OCI-LY1 (cell line): ENCODE results near the gene FBXO9.
"Not testable (repeated sequence)": the region's sequence is repeated elsewhere in the genome, so short reads cannot be mapped to it uniquely, and the experiment has no call there.

Experiments used
- H2AFZ ChIP-seq: fragments of 200-600 bp; sonication (generic), shearing (Covaris generic); 2 replicates; pipeline ENCODE4 v1.6.0; 2014; ENCODE audit warnings: antibody characterized with exemption, mild to moderate bottlenecking, low read length
- H3F3A ChIP-seq: fragments of 200-600 bp; sonication (generic), shearing (Covaris generic); 2 replicates; pipeline ENCODE4 v1.6.0; 2014; ENCODE audit warnings: mild to moderate bottlenecking, antibody characterized with exemption, low read length, moderate library complexity; ENCODE audit not compliant: insufficient read depth
- H3K27ac ChIP-seq: fragments of 200-600 bp; sonication (generic); 2 replicates; pipeline ENCODE4 v1.5.1; 2014; ENCODE audit warnings: low read length, mixed run types, mild to moderate bottlenecking, low read depth; ENCODE audit not compliant: poor library complexity, severe bottlenecking
- H3K27me3 ChIP-seq: fragments of 200-600 bp; sonication (generic); 2 replicates; pipeline ENCODE4 v1.6.0; 2014; ENCODE audit warnings: antibody characterized with exemption, mild to moderate bottlenecking, low read length, moderate library complexity; ENCODE audit not compliant: insufficient read depth
- H3K36me3 ChIP-seq: fragments of 200-600 bp; sonication (generic); 2 replicates; pipeline ENCODE4 v1.6.1; 2014; ENCODE audit warnings: mild to moderate bottlenecking, antibody characterized with exemption, low read length, moderate library complexity, mixed read lengths; ENCODE audit not compliant: insufficient read depth
- H3K4me1 ChIP-seq: fragments of 200-600 bp; sonication (generic); 2 replicates; pipeline ENCODE4 v1.5.1; 2014; ENCODE audit warnings: mild to moderate bottlenecking, low read length, moderate library complexity; ENCODE audit not compliant: insufficient read depth, severe bottlenecking
- H3K4me2 ChIP-seq: fragments of 200-600 bp; sonication (generic), shearing (Covaris generic); 2 replicates; pipeline ENCODE4 v1.6.1; 2014; ENCODE audit warnings: low read length
- H3K4me3 ChIP-seq: fragments of 200-600 bp; sonication (generic); 2 replicates; pipeline ENCODE4 v1.5.1; 2014; ENCODE audit warnings: low read length, low read depth, mild to moderate bottlenecking, mixed read lengths; ENCODE audit not compliant: poor library complexity, severe bottlenecking
- H3K79me2 ChIP-seq: fragments of 200-600 bp; shearing (Covaris generic); 2 replicates; pipeline ENCODE4 v1.6.1; 2016; ENCODE audit warnings: mixed run types, low read length, mixed read lengths; ENCODE audit not compliant: insufficient read depth
- H3K9ac ChIP-seq: fragments of 200-600 bp; sonication (generic), shearing (Covaris generic); 2 replicates; pipeline ENCODE4 v1.6.1; 2014; ENCODE audit warnings: mild to moderate bottlenecking, low read length, mixed read lengths
- H3K9me2 ChIP-seq: fragments of 200-600 bp; sonication (generic), shearing (Covaris generic); 2 replicates; pipeline ENCODE4 v1.6.1; 2014; ENCODE audit warnings: low read depth, mild to moderate bottlenecking, low read length, mixed read lengths
- H3K9me3 ChIP-seq: fragments of 200-600 bp; shearing (Covaris generic); 2 replicates; pipeline ENCODE4 v1.6.1; 2014; ENCODE audit warnings: low read length, mixed read lengths
- H4K20me1 ChIP-seq: fragments of 200-600 bp; sonication (generic), shearing (Covaris generic); 2 replicates; pipeline ENCODE4 v1.6.0; 2016; ENCODE audit warnings: mild to moderate bottlenecking, low read length; ENCODE audit not compliant: insufficient read depth
- CTCF ChIP-seq: fragments of 200-600 bp; sonication (generic), shearing (Covaris generic); IDR thresholded peaks from 2 replicates; pipeline ENCODE4 v1.5.1; 2017; ENCODE audit warnings: mild to moderate bottlenecking, antibody characterized with exemption, low read length, moderate library complexity, mixed read lengths
- EZH2 ChIP-seq: fragments of 200-600 bp; sonication (generic), shearing (Covaris generic); IDR thresholded peaks from 2 replicates; pipeline ENCODE4 v1.8.0; 2017; ENCODE audit warnings: borderline replicate concordance, mixed run types, mild to moderate bottlenecking, antibody characterized with exemption, low read length, moderate library complexity, mixed read lengths

Gene FBXO9

GRCh38 chr6:53045891-53046673 lies 19.1 kb upstream of the FBXO9 start:
- H3F3A ChIP-seq: no peaks in the 10 kb centered on the region
- no peaks in the 10 kb centered on the region for H3K27me3 ChIP-seq
- no peak overlapping the region for H3K27ac ChIP-seq
- no peaks in the 10 kb centered on the region for H3K9me3 ChIP-seq
- H3K9me2 ChIP-seq: no peaks in the 10 kb centered on the region
- H3K79me2 ChIP-seq: no peaks in the 10 kb centered on the region
- no peaks in the 10 kb centered on the region for H4K20me1 ChIP-seq
- H3K4me3 ChIP-seq: no peak overlapping the region
- H2AFZ ChIP-seq: no peak overlapping the region
- no peaks in the 10 kb centered on the region for H3K36me3 ChIP-seq
- no peak for TF ChIP-seq EZH2
- no peak for TF ChIP-seq CTCF
- no peak overlapping the region for H3K9ac ChIP-seq
- no peaks in the 10 kb centered on the region for H3K4me1 ChIP-seq
- no peak overlapping the region for H3K4me2 ChIP-seq

- Histone ChIP-seq H3K4me1 (no peaks in the 10 kb centered on the region), H3K27me3 (no peaks in the 10 kb centered on the region), H2AFZ (no peak overlapping the region), H3K79me2 (no peaks in the 10 kb centered on the region), H3K4me3 (no peak overlapping the region), H3F3A (no peaks in the 10 kb centered on the region), H3K27ac (no peak overlapping the region), H4K20me1 (no peaks in the 10 kb centered on the region), H3K4me2 (no peak overlapping the region), H3K9ac (no peak overlapping the region), H3K36me3 (no peaks in the 10 kb centered on the region), H3K9me2 (no peaks in the 10 kb centered on the region), H3K9me3 (no peaks in the 10 kb centered on the region)
- TF ChIP-seq EZH2 (no peak), CTCF (no peak)
Measured at GRCh38 chr6:53048431-53049195, 16.6 kb upstream of the FBXO9 start.

- H3K4me1 ChIP-seq: no peaks in the 10 kb centered on the region
- H3K9me3 ChIP-seq: no peaks in the 10 kb centered on the region
- no peaks in the 10 kb centered on the region for H3K27me3 ChIP-seq
- H3K79me2 ChIP-seq: no peaks in the 10 kb centered on the region
- no peak overlapping the region for H3K9ac ChIP-seq
- no peak overlapping the region for H3K27ac ChIP-seq
- H3K9me2 ChIP-seq: no peaks in the 10 kb centered on the region
- no peak overlapping the region for H2AFZ ChIP-seq
- H3K4me2 ChIP-seq: no peak overlapping the region
- no peaks in the 10 kb centered on the region for H4K20me1 ChIP-seq
- TF ChIP-seq CTCF (no peak), EZH2 (no peak)
- no peak overlapping the region for H3K4me3 ChIP-seq
- H3K36me3 ChIP-seq: no peaks in the 10 kb centered on the region
- no peaks in the 10 kb centered on the region for H3F3A ChIP-seq
Measured at GRCh38 chr6:53049415-53049814, 15.8 kb upstream of the FBXO9 start.

GRCh38 chr6:53052152-53052551 lies 13.1 kb upstream of the FBXO9 start:
- not testable (repeated sequence) for H3K4me3 ChIP-seq, H3K4me2 ChIP-seq, H3K79me2 ChIP-seq, H3K36me3 ChIP-seq, H3K27me3 ChIP-seq, H4K20me1 ChIP-seq, H3K27ac ChIP-seq, H3F3A ChIP-seq, H3K9me2 ChIP-seq, H3K4me1 ChIP-seq, H2AFZ ChIP-seq, H3K9me3 ChIP-seq, H3K9ac ChIP-seq
